HG03520 (cell line): ENCODE measurements around the gene RAB3IP.
"Not testable (repeated sequence)": the region's sequence is repeated elsewhere in the genome, so short reads cannot be mapped to it uniquely, and the experiment has no call there.

ENCODE experiments used
- ATAC-seq: cut with Tn5 transposase; IDR thresholded peaks from one replicate; pipeline ENCODE4 v1.9.1; 2021; ENCODE audit warnings: mild to moderate bottlenecking, moderate library complexity; ENCODE audit not compliant: unreplicated experiment

RAB3IP gene

DNA sequence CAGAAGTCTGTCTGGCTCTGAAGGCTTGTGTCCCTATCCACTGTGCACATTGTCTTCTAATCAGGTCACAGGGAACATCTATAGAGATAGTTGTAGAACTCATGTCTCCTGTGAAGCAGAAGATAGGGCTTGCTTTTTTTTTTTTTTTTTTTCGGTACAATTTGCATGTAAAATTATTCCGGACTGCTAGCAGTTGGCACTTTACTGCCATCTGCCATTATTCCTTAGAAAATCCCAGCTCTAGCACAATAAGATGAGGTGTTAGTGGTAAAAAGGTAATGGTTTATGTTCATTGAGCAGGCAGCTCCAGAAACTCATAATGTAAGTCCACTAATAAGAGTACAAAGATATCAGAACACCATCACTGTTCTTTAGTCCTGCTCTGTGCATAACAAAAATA is 95.0 kb downstream of the RAB3IP start:
- no peak for ATAC-seq

GRCh38 chr12:69834147-69834546 is 95.5 kb downstream of the RAB3IP start:
- ATAC-seq, result no peak

- ATAC-seq, result no peak
These were observed 95.9 kb downstream of the RAB3IP start for GRCh38 chr12:69834576-69834975.

DNA sequence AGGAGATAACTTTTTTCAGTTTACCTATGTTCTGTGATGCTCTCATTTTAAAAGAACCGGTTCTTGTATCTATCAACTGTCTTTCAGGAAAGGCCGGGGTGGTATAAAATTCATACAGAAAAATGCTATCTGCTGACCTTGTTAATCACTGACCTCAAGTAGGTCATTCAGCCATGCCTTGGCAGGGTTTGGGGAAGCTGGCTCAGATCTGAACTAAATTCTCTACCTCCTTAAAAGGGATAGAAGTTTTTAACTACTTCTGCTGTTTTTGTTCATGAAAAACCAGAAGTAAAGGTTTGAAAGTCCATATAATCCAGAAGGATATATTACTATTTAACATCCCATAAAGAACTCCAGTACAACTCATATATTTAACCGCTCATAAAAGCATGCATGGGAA is 96.4 kb downstream of the RAB3IP start:
- ATAC-seq, result no peak

- ATAC-seq, result no peak
These were observed 97.4 kb downstream of the RAB3IP start for GRCh38 chr12:69836015-69836414.

DNA sequence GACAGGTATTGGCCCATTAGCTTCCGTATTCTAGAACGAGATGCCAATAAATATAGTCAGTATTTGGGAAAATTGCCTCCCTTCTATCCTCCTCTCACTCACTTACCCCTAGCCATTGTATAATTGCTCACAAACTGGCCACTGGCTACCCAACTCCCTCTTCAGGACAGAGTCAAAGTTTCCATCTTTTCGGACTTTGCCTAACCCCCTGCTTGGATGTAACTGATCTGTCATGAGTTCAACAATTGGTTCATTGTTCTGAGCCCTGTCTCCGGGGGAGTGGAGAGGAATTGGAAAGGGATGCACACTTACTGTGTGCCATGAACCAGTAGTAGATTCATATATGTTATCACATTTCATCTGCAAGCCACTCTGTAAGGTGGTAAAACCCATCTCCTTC is 98.5 kb downstream of the RAB3IP start:
- no peak for ATAC-seq

GRCh38 chr12:69837657-69838415 is 99.2 kb downstream of the RAB3IP start:
- ATAC-seq, result no peak

GRCh38 chr12:69840727-69841126 is 102.1 kb downstream of the RAB3IP start:
- no peak for ATAC-seq

DNA sequence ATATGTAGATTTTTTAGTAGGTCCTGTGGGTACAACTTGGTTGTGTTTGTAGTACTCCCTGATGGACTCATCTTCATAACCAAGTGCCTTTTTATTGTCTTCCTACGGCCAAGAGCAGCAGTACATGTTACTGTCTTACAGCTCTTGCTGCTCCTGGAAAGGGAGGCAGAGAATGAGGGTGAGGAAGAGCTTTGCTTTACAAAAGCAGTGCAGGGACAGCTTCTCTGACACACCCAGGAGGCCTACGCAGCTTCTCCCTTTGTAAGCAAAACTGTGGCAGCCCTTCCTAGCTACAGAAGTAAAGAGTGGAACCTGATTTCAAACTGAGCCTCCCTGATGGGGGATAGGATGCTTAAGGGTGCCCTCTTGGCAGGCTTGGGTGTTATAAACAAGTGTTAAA is 104.9 kb downstream of the RAB3IP start:
- no peak for ATAC-seq

GRCh38 chr12:69844416-69844815 is 105.8 kb downstream of the RAB3IP start:
- no peak for ATAC-seq

DNA sequence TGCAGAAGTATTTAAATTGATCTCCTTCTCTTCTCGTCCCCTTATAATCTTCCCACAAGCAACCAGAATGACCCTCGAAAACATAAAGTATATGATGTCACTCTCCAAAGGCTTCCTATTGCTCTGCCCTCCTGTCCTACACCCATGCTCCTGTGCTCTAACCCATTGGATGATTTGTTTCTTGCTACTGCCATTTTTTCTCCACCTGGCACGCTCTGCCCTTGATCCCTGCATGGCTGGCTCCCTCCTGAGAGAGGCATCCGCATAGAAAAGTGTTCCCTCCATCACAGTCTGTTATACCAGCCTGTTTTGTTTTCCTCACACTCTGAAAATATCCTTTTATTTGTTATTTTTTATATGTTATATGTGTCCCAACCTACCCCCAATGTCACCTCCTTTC is 106.2 kb downstream of the RAB3IP start:
- no peak for ATAC-seq

DNA sequence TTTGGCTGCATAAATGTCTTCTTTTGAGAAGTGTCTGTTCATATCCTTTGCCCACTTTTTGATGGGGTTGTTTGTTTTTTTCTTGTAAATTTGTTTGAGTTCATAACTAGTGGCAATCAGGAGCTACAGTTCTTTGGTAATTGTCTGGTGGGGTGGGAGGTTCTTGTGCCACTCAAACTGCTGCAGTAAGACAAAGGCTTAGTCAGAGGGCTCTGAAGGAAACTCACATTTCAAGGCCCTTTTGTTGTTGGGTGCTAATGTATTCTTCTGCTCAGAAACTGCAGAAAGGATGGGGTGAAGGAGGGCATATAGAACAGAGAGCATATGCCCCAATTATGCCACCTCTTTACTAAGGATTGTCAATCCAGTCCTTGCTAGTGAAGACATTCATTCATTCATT is 108.3 kb downstream of the RAB3IP start:
- ATAC-seq, result no peak

DNA sequence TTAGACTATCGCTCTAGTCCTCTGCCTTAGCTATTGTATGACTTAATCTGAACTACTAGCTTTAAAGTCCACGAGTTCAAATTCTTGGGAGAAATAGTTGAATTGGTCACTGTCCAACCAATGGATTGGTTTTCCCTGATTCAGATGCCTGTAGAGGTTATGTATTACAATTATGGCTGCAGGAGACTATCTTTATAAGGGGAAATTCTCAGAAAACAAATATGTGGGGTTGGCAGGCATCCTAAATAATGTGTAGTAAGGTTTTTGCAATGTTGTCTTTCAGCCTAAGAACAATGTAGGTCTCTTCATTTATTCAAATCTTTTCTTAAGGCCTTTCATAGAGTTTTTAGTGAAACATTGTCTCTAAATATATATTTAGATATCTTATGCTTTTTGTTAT is 113.3 kb downstream of the RAB3IP start:
- ATAC-seq, result no peak

- ATAC-seq, result not testable (repeated sequence)
These were observed 114.7 kb downstream of the RAB3IP start for GRCh38 chr12:69853176-69853961.

- no peak for ATAC-seq
These were observed 128.0 kb downstream of the RAB3IP start for GRCh38 chr12:69866698-69867097.

- no peak for ATAC-seq
These were observed 130.0 kb downstream of the RAB3IP start for GRCh38 chr12:69868695-69869094.

- no peak for ATAC-seq
These were observed 134.1 kb downstream of the RAB3IP start for GRCh38 chr12:69872804-69873203.
